ENCODE measurements around the gene VAMP1. TPM values are rescaled to one million over a fixed set of nuclear protein-coding genes. Genes with fewer than 3 reads are reported as not detected.

VAMP1 gene
- total RNA-seq, 4 donors from 2014 or later: 10.5 to 45.5 (median 17.9) TPM

- Histone ChIP-seq H3K9me3 (no peaks in the 10 kb centered on the region), H3K27me3 (no peaks in the 10 kb centered on the region), H3K4me1 (peaks cover 0 to 55% (median 0%) of the 10 kb centered on the region in 3 donors), H3K36me3 (peaks cover 0 to 84% of the 10 kb centered on the region in 2 donors), H3K4me3 (no peak overlapping the region), H3K27ac (peak overlapping the region in 3 of 4 donors; percentile 5 to 60 (median 54))
- ATAC-seq: no peak
- TF ChIP-seq CTCF (IDR thresholded peaks at IDR 0.05) (no peak), EP300 (IDR thresholded peaks at IDR 0.05) (no peak), POLR2A (IDR thresholded peaks at IDR 0.05) (no peak), POLR2AphosphoS5 (IDR thresholded peaks at IDR 0.05) (no peak)
- WGBS, 2 donors (ENCODE audit: low coverage in 1 of 2): 76 to 79% methylated on average over 10 to 13 of the region's 14 CpGs
These were observed 8.1 kb downstream of the VAMP1 start for GRCh38 chr12:6462234-6462995.

- peaks cover 0 to 47% (median 0%) of the 10 kb centered on the region in 3 donors for H3K4me1 ChIP-seq
- no peaks in the 10 kb centered on the region for H3K9me3 ChIP-seq
- peak overlapping the region in 3 of 4 donors; percentile 5 to 60 (median 54) for H3K27ac ChIP-seq
- H3K4me3 ChIP-seq: no peak overlapping the region
- H3K36me3 ChIP-seq: peaks cover 0 to 92% of the 10 kb centered on the region in 2 donors
- no peaks in the 10 kb centered on the region for H3K27me3 ChIP-seq
- 64 to 75% methylated on average over 3 of the region's 15 CpGs for WGBS, 2 donors (ENCODE audit: low coverage in 1 of 2)
- no peak for TF ChIP-seq POLR2AphosphoS5 (IDR thresholded peaks at IDR 0.05)
- no peak for TF ChIP-seq EP300 (IDR thresholded peaks at IDR 0.05)
- TF ChIP-seq POLR2A (IDR thresholded peaks at IDR 0.05): no peak
- TF ChIP-seq CTCF (IDR thresholded peaks at IDR 0.05): no peak
- ATAC-seq: peak; percentile 39
These were observed 8.9 kb downstream of the VAMP1 start for GRCh38 chr12:6461401-6462233.

GRCh38 chr12:6460751-6461371 lies 9.6 kb downstream of the VAMP1 start:
- TF ChIP-seq POLR2A (IDR thresholded peaks at IDR 0.05) (no peak), CTCF (IDR thresholded peaks at IDR 0.05) (no peak), POLR2AphosphoS5 (IDR thresholded peaks at IDR 0.05) (no peak), EP300 (IDR thresholded peaks at IDR 0.05) (no peak)
- no peak for ATAC-seq

GRCh38 chr12:6459004-6459337 lies 11.5 kb downstream of the VAMP1 start:
- no peaks in the 10 kb centered on the region for H3K9me3 ChIP-seq
- no peaks in the 10 kb centered on the region for H3K27me3 ChIP-seq
- H3K4me1 ChIP-seq: peaks cover 0 to 28% (median 0%) of the 10 kb centered on the region in 3 donors
- 100% methylated on average over 1 of the region's 2 CpGs; no CpG with 5 or more reads in 1 of the 2 donors for WGBS, 2 donors (ENCODE audit: low coverage in 1 of 2)
- H3K4me3 ChIP-seq: no peak overlapping the region
- no peak for TF ChIP-seq CTCF (IDR thresholded peaks at IDR 0.05)
- no peak for TF ChIP-seq EP300 (IDR thresholded peaks at IDR 0.05)
- no peak for TF ChIP-seq POLR2A (IDR thresholded peaks at IDR 0.05)
- TF ChIP-seq POLR2AphosphoS5 (IDR thresholded peaks at IDR 0.05): no peak
- peaks cover 0 to 92% of the 10 kb centered on the region in 2 donors for H3K36me3 ChIP-seq
- ATAC-seq: no peak
- no peak overlapping the region for H3K27ac ChIP-seq

More at GRCh38 chr12:6460751-6461371, 9.6 kb downstream of the VAMP1 start:
- peaks cover 0 to 40% (median 0%) of the 10 kb centered on the region in 3 donors for H3K4me1 ChIP-seq
- peak overlapping the region in 3 of 4 donors; percentile 5 to 60 (median 54) for H3K27ac ChIP-seq
- 80 to 88% methylated on average over 4 to 9 of the region's 10 CpGs for WGBS, 2 donors (ENCODE audit: low coverage in 1 of 2)
- no peaks in the 10 kb centered on the region for H3K9me3 ChIP-seq
- peaks cover 0 to 91% of the 10 kb centered on the region in 2 donors for H3K36me3 ChIP-seq
- no peak overlapping the region for H3K4me3 ChIP-seq
- no peaks in the 10 kb centered on the region for H3K27me3 ChIP-seq
